Mesodermal cell (in vitro differentiated cells): Measurements from ENCODE around the gene PTGES2.
"Not testable (repeated sequence)": the region's sequence is repeated elsewhere in the genome, so short reads cannot be mapped to it uniquely, and the experiment has no call there.

Experiments used
- H3K27ac ChIP-seq: 2 replicates; pipeline ENCODE4 v1.7.0; 2013; ENCODE audit warnings: mild to moderate bottlenecking, low read depth, low read length, moderate library complexity; ENCODE audit not compliant: severe bottlenecking
- H3K36me3 ChIP-seq: 2 replicates; pipeline ENCODE4 v1.7.1; 2013; ENCODE audit warnings: mild to moderate bottlenecking, low read length, moderate library complexity; ENCODE audit not compliant: control insufficient read depth, insufficient read depth
- H3K4me1 ChIP-seq: one replicate; pipeline ENCODE4 v1.7.1; 2013; ENCODE audit warnings: mild to moderate bottlenecking, low read length; ENCODE audit not compliant: insufficient read depth, control insufficient read depth, poor library complexity, severe bottlenecking
- H3K4me3 ChIP-seq: 2 replicates; pipeline ENCODE4 v1.7.0; 2013; ENCODE audit warnings: low read length, control low read depth, mild to moderate bottlenecking; ENCODE audit not compliant: insufficient read depth, poor library complexity, severe bottlenecking; ENCODE audit errors: extremely low read depth
- H3K9me3 ChIP-seq: 2 replicates; pipeline ENCODE4 v1.7.1; 2013; ENCODE audit warnings: mild to moderate bottlenecking, low read length, moderate library complexity; ENCODE audit not compliant: control insufficient read depth
- WGBS, 2 experiments: methylation state at CpG; one replicate each; pipeline ENCODE4 v1.1.5; 2013; ENCODE audit warnings: missing lambda C conversion rate in 2 of 2; ENCODE audit not compliant: insufficient coverage in 2 of 2; 5-methylcytosine and 5-hydroxymethylcytosine counted together

The PTGES2 gene

GRCh38 chr9:128132139-128132538 lies 4.6 kb upstream of the PTGES2 start:
- H3K36me3 ChIP-seq, H3K9me3 ChIP-seq, H3K4me3 ChIP-seq, H3K4me1 ChIP-seq, H3K27ac ChIP-seq: not testable (repeated sequence)
- WGBS, 2 experiments = 78 to 84% methylated on average over 7 to 8 of the region's 8 CpGs

- not testable (repeated sequence) for H3K9me3 ChIP-seq, H3K27ac ChIP-seq, H3K36me3 ChIP-seq, H3K4me3 ChIP-seq, H3K4me1 ChIP-seq
- WGBS, 2 experiments = 87% methylated on average over 8 of the region's 8 CpGs
Observed at GRCh38 chr9:128131346-128131745, 3.8 kb upstream of the PTGES2 start.

DNA sequence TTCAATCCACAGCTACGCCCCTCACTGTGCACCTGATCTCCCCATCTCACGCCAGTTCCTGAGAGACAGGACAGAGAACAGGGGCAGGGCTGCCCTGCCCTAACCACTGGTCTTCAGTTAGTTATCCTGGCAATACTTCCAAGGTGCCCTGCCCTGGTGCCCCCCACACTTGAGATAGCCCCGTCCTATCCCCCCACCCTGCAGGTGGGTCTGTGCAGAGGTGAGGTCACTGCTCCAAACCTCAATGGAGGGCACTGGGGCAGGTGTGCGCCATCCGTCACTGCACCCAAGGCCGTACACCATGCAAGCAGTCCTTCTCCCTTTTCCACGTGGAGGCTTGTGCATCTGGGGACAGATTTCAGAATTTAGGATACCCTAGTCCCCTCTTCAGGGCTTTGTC lies 3.1 kb upstream of the PTGES2 start:
- not testable (repeated sequence) for H3K4me3 ChIP-seq, H3K36me3 ChIP-seq, H3K4me1 ChIP-seq, H3K27ac ChIP-seq, H3K9me3 ChIP-seq
- 57 to 81% methylated on average over 2 to 3 of the region's 7 CpGs for WGBS, 2 experiments

GRCh38 chr9:128129976-128130590 lies 2.6 kb upstream of the PTGES2 start:
- H3K4me1 ChIP-seq, H3K9me3 ChIP-seq, H3K36me3 ChIP-seq, H3K27ac ChIP-seq, H3K4me3 ChIP-seq: not testable (repeated sequence)
- WGBS, 2 experiments = no CpG with 5 or more reads among the region's 12 CpGs

DNA sequence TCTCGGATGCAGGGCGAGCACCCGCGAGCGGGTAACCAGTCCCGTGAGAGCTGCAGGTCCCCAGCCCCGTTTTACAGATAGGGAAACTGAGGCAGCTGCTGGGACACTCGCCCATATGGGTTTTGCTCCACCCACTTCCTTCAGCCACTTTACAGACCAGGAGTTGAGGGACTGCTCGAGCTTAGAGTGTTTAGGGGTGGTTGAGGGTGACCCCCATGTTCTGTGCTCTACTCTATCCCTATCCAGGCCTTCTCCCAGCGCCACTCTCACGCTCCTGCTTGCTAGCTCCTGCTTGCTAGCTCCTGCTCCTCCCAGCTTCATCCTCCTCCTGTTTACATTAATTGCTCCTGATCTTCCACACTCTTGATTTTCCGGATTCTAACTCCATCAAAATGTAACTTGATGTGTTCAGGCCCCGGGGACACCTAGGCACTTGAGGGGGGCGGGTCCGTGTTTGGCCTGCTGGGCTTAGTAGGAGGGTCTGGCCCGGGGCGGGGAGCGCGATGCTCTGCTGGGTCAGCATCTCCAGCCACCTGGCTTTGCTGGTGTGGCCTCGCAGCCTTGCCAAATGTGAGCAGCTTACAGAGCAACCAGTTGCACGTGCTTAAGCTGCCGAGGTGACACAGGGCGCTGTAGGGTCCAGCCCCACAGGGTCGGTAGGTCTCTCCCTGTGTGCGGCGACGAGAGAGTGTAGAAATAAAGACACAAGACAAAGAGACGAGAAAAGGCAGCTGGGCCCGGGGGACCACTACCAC lies 1.5 kb upstream of the PTGES2 start:
- no peaks in the 10 kb centered on the region for H3K4me1 ChIP-seq
- 73 to 87% methylated on average over 24 to 27 of the region's 29 CpGs for whole genome bisulfite sequencing, 2 experiments

GRCh38 chr9:128127990-128128835 lies 684 bp upstream of the PTGES2 start:
- Histone ChIP-seq H3K9me3 (peaks cover 6% of the 10 kb centered on the region), H3K36me3 (peaks cover 19% of the 10 kb centered on the region), H3K4me1 (no peaks in the 10 kb centered on the region), H3K27ac (peak overlapping the region; percentile 77), H3K4me3 (peak overlapping the region; percentile 87)
- WGBS, 2 experiments = 1% methylated on average over 49 to 58 of the region's 82 CpGs

More for the DNA sequence above, 1.5 kb upstream of the PTGES2 start:
- peaks cover 6% of the 10 kb centered on the region for H3K9me3 ChIP-seq
- H3K4me3 ChIP-seq = peak overlapping the region; percentile 87
- H3K36me3 ChIP-seq = peaks cover 13% of the 10 kb centered on the region
- no peak overlapping the region for H3K27ac ChIP-seq

- no peaks in the 10 kb centered on the region for H3K4me1 ChIP-seq
- no peak overlapping the region for H3K4me3 ChIP-seq
- 82 to 93% methylated on average over 6 to 7 of the region's 10 CpGs for WGBS, 2 experiments
- peaks cover 6% of the 10 kb centered on the region for H3K9me3 ChIP-seq
- H3K36me3 ChIP-seq = peaks cover 35% of the 10 kb centered on the region
- H3K27ac ChIP-seq = no peak overlapping the region
Observed at GRCh38 chr9:128125580-128126354, 1.8 kb downstream of the PTGES2 start.

GRCh38 chr9:128124873-128125579 lies 2.5 kb downstream of the PTGES2 start:
- Histone ChIP-seq H3K27ac (no peak overlapping the region), H3K4me1 (no peaks in the 10 kb centered on the region), H3K4me3 (no peak overlapping the region), H3K36me3 (peaks cover 35% of the 10 kb centered on the region), H3K9me3 (peaks cover 6% of the 10 kb centered on the region)
- 83 to 95% methylated on average over 13 of the region's 16 CpGs for WGBS, 2 experiments

- Histone ChIP-seq H3K4me1 (no peaks in the 10 kb centered on the region), H3K36me3 (peaks cover 35% of the 10 kb centered on the region), H3K9me3 (peaks cover 6% of the 10 kb centered on the region), H3K4me3 (no peak overlapping the region), H3K27ac (no peak overlapping the region)
- WGBS, 2 experiments = 91 to 95% methylated on average over 4 to 8 of the region's 8 CpGs
Observed at GRCh38 chr9:128124451-128124850, 3.1 kb downstream of the PTGES2 start.
